Measurements from ENCODE around the gene IRX6.

IRX6 gene

DNA sequence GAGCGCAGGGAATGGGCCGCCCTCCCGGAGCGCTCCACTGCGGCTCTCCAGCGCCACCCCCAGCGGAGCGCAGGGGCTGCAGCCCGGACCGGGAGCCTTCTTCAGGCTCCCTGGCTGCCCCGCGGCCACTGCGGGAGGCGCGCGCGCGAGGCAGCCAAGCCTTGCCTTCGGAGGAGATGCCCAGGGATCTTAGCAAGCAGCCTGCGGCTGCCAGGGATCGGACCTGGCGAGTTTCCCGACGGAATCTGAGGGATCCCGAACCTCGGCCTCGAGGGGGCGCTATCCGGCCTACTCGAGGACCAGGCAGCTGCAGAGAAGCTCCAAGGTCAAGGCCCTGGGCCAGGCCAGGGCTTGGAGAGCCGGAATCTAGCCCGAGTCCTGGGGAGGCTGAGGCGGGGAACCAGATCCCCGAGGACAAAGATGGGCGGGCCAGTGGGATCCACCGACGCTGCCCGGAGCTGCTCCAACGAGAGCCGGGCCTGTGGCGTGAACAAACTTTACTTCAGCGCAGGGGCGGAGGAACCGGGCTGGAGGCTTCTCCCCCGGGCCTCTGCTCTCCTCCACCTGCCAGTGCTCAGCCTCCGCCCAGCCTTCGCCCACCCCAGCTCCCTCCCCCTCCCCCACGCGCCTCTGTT, at the start of gene IRX6:
Gene IRX6, plus strand, starts transcription at position 567 of the 635 bp plus-strand sequence. CDS start 889 bp downstream, outside the sequence.
- no peak for DNase-seq (ENCODE audit: extremely low read depth in 1 of 2, low read depth in 1 of 2)

GRCh38 chr16:55274391-55274790, 49.6 kb upstream of the IRX6 start:
- DNase-seq (ENCODE audit: extremely low read depth in 1 of 2, low read depth in 1 of 2) = no peak

- DNase-seq (ENCODE audit: extremely low read depth in 1 of 2, low read depth in 1 of 2) = no peak
These were observed 48.8 kb upstream of the IRX6 start for GRCh38 chr16:55275167-55275566.

- no peak for DNase-seq (ENCODE audit: extremely low read depth in 1 of 2, low read depth in 1 of 2)
These were observed 48.1 kb upstream of the IRX6 start for GRCh38 chr16:55275869-55276268.

DNA sequence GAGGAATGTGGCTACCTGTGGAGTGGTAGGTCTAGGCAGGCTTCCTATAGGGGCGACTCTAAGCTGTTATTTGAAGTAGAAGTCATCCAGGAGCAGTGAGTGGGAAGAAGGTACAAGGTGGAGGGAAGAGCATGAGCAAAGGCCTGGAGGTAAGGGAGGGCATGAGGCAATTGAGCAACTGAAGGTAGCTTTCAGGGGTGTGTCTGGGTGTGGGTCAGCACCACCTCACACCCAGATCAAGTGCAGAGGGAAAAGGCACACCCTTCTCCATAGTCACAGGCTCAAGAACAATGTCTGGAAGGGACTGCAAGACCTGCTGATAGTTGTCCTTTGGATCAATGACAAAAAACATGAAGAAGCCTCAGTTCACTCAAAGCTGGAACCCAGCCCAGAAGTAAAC, 46.5 kb upstream of the IRX6 start:
- DNase-seq (ENCODE audit: extremely low read depth in 1 of 2, low read depth in 1 of 2) = no peak

GRCh38 chr16:55279598-55279997, 44.4 kb upstream of the IRX6 start:
- DNase-seq (ENCODE audit: extremely low read depth in 1 of 2, low read depth in 1 of 2) = no peak

DNA sequence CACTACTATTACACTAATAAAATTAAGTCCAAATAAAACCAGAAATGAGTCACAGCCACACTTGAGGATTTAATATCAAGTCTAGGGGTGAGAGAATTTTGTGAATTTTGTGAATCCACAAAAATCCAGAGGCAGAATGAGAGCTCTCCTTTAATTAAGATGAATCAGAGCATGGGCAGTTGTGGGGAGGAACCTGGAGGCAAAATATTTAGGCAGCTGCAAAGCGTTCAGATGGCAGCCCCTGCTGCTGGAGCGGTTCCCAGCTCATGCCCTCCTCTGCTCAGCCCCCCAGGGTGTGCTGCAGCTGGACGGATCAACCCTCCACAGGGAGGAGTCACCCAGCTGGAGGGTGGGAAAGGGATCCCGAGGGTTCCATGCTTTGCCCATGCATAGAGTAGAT, 43.4 kb upstream of the IRX6 start:
- DNase-seq (ENCODE audit: extremely low read depth in 1 of 2, low read depth in 1 of 2) = no peak

- no peak for DNase-seq (ENCODE audit: extremely low read depth in 1 of 2, low read depth in 1 of 2)
These were observed 41.6 kb upstream of the IRX6 start for GRCh38 chr16:55282441-55282840.

DNA sequence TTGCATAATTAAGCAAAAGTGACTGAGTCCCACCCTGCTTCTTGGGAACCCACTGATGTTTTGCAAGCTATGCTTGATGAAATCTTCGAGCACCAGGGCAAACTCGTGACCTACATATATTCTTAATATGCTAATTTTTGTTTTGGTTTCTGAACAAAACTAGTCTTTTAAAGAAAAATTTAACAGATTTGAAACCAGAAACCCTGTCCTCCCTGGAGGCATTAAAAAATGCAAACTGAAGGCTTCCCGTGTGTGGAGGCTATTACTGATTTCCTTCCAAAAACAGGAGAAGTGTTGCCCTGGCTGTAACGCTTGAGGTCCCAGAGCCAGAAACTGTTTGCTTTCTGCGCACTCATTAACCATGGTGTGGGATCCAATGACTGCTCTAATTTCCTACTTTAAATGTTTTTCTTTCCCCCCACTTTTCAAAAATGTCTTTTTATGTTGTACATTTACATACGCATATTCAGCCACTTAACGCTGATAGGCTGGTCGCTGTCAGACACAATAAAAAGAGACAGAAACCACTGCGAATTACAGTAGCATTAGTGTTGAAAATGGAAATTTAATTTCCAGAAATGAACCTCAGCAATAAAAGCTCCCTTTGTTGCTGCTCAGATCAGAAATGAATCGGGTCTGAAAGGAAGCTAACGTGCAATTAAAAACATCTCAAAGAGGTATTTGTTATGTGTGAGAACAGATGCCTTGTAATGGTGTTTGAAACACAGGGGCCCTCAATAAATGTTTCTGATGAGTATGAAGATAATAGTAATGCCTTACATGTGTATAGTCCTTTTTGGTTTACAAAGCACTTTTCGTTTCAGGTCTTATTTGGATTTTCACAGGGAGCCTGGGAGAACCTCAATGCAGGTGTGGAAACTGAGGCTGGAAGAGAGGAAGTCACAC, 39.9 kb upstream of the IRX6 start:
- no peak for DNase-seq (ENCODE audit: extremely low read depth in 1 of 2, low read depth in 1 of 2)

DNA sequence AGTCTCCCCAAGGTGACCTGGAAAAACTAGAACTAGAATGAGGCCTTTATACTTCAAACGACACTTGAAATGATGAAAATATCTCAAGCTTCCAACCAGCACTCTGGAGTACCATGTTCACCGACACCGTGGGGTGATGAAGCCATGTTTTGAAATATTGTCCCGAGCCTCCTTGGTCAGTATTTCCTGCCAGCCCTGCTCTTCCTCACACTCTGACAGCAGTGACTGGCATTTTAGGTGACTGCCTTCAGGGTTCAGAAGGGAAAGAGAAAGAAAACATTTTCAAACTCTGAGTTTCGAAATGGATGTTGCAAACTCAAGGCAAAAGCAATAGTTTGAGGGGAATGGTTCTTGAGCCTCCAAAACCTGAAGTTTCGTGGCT, 39.3 kb upstream of the IRX6 start:
- DNase-seq (ENCODE audit: extremely low read depth in 1 of 2, low read depth in 1 of 2) = no peak

DNA sequence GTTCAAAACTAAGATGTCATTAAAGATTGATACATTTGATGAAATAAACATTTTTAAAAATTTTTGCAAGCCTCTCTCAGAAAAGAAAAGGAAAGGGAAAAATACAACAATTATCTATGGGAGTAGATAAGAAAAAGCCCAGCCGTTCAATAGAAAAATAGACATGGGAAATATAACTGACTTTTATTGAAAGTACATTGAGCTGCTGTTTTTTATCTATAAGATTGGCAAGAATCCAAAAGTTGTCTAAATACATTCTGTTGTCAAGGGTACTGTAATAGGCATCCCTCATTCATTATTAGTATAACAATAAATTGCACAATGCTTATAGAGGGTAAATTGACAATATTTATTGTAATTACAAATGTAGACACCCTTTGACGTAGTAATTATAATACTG, 38.4 kb upstream of the IRX6 start:
- no peak for DNase-seq (ENCODE audit: extremely low read depth in 1 of 2, low read depth in 1 of 2)

DNA sequence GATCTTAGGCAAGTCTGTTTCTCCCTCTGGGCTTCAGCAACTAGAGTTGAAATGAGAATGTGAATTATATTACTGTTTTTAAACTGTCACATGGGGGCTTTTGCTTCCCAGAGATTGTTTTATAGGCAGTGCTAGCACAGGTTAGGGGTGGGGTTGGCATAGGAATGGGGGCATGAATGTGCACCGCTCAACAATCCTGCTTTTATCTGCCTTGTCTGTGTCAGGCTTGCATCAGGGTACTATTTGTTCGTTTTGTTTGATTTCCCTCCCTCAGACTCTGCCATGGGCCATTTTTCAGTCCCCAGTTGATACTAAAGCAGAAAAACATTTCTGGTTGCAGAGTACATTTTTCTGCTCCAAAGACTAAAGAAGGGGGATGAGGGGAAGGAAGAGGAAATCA, 34.6 kb upstream of the IRX6 start:
- no peak for DNase-seq (ENCODE audit: extremely low read depth in 1 of 2, low read depth in 1 of 2)

GRCh38 chr16:55291847-55292246, 32.2 kb upstream of the IRX6 start:
- no peak for DNase-seq (ENCODE audit: extremely low read depth in 1 of 2, low read depth in 1 of 2)

GRCh38 chr16:55292491-55292890, 31.5 kb upstream of the IRX6 start:
- DNase-seq (ENCODE audit: extremely low read depth in 1 of 2, low read depth in 1 of 2) = no peak

DNA sequence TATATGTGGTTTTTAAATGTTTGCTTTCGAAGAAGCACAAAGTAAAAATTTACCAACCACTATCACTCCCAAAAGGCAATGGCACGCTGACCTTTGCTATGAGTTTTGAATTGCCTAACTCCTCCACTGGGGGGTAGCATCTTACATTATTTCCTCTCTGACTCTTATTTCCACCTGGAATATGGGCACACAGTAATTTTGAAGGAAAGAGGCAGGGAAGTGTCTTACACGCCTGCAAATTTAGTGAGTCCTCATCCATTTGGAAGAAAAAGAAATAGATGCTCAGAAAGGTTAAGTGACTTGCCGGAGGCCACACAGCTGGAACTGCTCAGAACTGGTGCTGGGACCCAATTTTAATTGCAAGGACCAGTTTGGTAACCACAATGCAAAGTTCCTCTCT, 29.9 kb upstream of the IRX6 start:
- DNase-seq (ENCODE audit: extremely low read depth in 1 of 2, low read depth in 1 of 2) = no peak

- no peak for DNase-seq (ENCODE audit: extremely low read depth in 1 of 2, low read depth in 1 of 2)
These were observed 29.1 kb upstream of the IRX6 start for GRCh38 chr16:55294931-55295342.

GRCh38 chr16:55297062-55297909, 26.7 kb upstream of the IRX6 start:
- no peak for DNase-seq (ENCODE audit: extremely low read depth in 1 of 2, low read depth in 1 of 2)

DNA sequence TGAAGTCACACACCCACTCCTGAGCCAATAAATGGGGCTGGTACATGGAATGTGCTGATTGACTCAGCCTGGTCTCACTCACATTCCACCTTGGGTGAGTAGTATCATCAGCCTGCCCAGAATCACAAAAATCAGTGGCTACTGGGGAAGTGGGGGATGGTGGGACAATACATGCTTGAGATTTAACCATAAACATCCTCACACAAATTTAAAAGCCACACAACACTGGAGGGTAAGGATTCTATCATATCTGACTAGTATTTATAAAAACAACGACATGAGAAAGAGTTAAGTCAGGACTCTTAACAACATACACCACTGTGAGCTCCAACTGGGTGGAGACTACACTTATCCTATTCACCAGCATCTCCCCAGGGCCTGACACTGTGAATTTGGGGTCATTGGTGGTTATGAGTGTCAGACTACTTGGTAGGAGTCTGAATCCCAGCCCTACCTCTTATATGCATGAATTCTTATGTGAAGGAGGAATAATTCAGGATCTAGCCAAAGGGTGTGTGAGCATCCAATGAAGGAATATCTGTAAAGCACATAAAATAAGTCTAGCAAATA, 26.0 kb upstream of the IRX6 start:
- DNase-seq (ENCODE audit: extremely low read depth in 1 of 2, low read depth in 1 of 2) = no peak

- no peak for DNase-seq (ENCODE audit: extremely low read depth in 1 of 2, low read depth in 1 of 2)
These were observed 22.5 kb upstream of the IRX6 start for GRCh38 chr16:55301385-55302008.

GRCh38 chr16:55302635-55303034, 21.4 kb upstream of the IRX6 start:
- no peak for DNase-seq (ENCODE audit: extremely low read depth in 1 of 2, low read depth in 1 of 2)

DNA sequence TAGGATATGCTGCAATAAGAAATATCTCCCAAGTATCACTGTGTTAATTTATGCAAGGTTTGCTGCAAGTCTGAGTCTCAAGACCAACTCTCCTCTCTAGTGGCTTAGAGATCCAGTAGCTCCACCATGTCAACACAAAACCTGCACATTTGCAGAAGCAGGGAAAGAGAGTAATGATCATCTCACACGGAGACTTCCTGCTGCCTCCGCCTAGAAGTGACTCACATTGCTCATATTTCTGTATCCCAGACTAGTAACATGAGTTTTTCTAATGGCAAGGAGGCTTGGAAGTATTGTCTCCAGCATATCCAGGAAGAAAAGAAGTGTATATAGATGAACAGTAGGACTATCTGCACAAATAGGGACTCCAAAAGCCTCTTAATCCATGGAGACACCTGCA, 15.0 kb upstream of the IRX6 start:
- no peak for DNase-seq (ENCODE audit: extremely low read depth in 1 of 2, low read depth in 1 of 2)
